ENCODE results near the gene GRK3.
"Not testable (repeated sequence)": the region's sequence is repeated elsewhere in the genome, so short reads cannot be mapped to it uniquely, and the experiment has no call there.

The GRK3 gene

DNA sequence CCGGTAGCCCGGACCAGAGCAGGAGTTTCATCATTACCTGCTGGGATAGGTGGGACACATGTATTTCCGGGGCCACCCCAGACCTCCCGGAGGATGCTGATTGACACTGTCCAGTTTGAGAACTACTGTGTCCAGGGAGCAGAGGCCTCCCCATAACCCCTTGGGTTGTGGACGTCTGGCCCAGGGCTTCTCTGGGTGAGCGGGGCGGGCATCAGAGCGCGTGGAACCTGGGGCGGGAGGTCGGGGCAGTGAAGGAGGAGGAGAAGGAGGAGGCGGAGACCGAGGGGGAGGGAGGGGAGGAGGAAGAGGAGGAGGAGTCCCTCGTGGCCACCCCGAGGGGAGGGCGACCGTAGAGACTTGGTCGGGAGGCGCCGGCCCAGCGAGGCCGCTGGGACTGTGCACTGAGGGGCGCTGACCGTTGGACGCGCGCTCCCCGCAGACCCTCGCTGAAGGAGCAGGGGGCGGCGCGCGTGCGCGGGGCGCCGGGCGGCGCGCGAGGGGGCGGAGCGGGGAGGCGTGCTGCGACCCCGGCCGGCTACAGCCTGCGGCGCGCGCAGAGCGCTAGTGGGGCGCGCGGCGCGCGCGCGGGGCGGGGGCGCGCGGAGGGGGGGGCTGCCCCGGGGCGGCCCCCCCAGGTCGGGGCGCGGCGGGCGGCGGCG lies at the start of gene GRK3:
TSS of gene GRK3 (plus strand) at position 356 of the 659 bp plus-strand sequence. CDS start 366 bp downstream, outside the sequence.
- peak; percentile 1 to 25 for DNase-seq (ENCODE audit: low read depth in 2 of 2)

- no peak for DNase-seq (ENCODE audit: low read depth in 2 of 2)
These were observed 46.3 kb upstream of the GRK3 start for GRCh38 chr22:25518000-25518663.

DNA sequence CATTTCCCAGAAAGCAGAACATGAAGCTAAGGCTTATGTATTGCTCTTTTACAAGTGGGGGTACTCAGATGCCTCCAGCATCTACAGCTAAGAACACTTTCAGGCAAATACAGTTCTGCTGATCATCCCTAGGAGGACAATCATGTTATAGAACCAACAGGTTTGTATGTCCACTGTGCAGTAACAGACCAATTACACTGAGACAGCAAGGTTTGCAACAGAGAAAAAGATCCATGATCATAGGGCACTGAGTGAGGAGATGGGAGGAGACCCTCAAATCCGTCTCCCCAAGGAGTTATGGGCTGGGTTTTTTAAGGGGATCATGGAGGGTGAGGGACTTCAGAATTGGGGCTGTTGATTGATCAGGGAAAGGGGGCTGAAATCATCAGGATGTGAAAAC lies 39.1 kb upstream of the GRK3 start:
- DNase-seq (ENCODE audit: low read depth in 2 of 2): no peak

- not testable (repeated sequence) for DNase-seq (ENCODE audit: low read depth in 2 of 2)
These were observed 38.5 kb upstream of the GRK3 start for GRCh38 chr22:25525804-25526584.

GRCh38 chr22:25527016-25527415 lies 37.5 kb upstream of the GRK3 start:
- DNase-seq (ENCODE audit: low read depth in 2 of 2): not testable (repeated sequence)

DNA sequence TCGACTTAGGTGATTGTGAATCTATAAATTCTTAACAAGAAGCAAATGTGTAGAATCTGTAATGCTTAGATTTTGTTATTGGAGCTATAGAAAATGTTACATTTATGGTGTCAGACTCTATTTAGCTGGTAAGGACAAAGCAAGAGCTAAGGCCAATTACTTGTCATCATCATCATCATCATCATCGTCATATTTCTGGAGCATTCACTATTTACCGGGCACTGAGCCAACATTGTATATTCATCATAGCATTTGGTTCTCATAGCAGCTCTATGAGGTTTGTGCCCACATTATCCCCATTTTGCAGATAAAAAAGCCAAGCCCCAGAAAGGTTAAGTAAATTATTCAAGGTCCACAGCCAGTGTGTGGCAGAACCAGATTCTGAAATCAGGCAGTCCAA lies 36.4 kb upstream of the GRK3 start:
- DNase-seq (ENCODE audit: low read depth in 2 of 2): not testable (repeated sequence)

DNA sequence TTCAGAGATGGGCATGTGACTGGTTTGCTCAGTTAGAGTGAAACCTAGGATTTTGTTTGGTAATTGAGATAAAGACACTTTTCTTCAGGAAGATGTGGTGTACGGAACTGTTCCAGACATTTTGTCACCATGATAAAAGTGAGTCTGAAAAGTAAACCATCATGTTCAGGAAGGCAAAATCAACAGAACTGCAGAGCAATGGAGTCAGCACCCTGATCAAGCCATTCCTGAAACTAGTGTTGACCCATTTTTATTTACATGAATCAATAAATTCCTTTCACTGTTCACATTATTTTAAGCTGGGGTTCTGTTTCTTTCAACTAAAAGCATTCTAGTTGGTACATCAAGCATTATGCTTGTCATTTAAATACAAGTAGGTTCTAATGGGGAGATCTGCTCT lies 35.4 kb upstream of the GRK3 start:
- DNase-seq (ENCODE audit: low read depth in 2 of 2): not testable (repeated sequence)

DNA sequence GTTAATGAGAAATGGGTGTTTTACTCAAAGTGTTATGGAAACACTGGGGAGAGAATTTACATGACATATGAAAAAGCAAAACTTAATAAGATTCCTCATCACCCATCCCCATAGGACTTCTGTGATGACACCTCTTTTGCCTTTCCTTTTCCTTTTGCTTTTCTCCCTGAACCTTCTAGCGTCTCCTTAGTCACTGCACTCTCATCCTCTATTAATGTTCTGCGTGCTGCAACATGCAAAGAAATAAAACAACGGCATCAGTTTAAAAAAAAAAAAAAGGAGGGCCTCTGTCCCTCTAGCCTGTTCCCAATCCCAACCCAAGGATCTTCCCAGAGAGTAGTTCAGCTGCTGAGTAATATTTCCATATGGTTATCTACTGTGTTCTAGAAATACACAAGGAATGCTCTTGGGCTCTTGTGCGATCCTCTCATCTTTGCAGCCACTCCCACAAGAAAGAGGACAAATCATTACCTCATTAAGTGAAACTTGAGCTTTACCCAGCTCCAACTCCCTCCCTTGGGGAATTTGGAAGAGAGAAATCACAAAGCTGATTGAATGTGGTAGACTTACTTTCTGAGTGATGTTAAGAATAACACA lies 34.8 kb upstream of the GRK3 start:
- not testable (repeated sequence) for DNase-seq (ENCODE audit: low read depth in 2 of 2)

DNA sequence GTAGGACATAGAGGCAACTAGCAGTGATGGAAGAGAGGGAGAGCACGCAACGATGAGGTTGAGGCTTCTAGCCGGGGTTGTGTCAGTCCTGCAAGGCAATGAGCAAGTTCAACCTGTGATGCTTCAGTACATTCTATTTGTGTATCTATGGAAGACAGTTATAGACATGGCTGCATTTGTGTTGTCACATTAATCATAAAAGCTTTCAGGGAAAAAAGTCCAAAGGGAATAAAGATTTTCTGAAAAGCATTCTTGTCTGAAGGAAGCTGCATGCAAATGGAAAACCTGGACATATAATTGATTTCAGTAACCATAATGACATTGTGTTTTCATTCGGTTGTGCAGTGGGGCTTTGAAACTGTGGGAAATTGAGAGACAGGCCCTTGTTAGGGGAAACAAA lies 32.8 kb upstream of the GRK3 start:
- not testable (repeated sequence) for DNase-seq (ENCODE audit: low read depth in 2 of 2)

GRCh38 chr22:25534724-25535123 lies 29.8 kb upstream of the GRK3 start:
- no peak for DNase-seq (ENCODE audit: low read depth in 2 of 2)

GRCh38 chr22:25536589-25536988 lies 27.9 kb upstream of the GRK3 start:
- no peak for DNase-seq (ENCODE audit: low read depth in 2 of 2)

GRCh38 chr22:25540166-25540907 lies 24.1 kb upstream of the GRK3 start:
- DNase-seq (ENCODE audit: low read depth in 2 of 2): no peak

DNA sequence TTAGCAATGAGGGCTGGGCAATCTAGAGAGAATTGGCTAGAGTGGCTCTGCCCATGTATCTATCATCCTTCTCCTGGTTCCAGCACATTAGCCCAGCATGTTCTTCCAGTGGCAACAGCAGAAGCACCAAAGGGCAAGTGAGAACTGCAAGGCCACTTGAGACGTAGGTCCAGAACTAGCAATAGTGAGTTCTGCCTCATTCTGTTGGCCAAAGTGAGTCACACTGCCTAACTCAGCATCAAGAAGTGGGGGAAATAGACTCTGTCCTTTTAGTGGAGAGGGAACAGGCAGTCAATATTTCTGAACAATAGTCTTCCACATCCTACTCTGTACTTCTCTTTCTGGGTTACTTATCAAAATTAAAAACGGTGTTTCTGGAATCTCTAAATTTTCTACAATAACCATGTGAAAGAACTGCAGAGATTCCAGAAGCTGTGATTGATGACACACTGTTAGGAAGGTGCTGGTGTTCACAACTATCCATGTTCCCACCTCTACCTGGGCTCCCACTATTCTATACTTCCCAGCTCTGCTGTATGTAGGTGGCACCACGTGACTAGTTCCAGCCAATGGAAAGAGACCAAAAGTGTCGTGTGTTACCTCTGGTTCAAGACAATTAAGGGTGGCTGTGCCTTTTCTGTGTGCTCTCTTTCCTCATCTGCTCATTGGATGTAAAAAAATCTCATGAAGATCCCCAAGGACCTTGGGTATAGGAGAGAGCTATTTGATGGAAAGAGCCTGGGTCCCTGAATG lies 23.4 kb upstream of the GRK3 start:
- no peak for DNase-seq (ENCODE audit: low read depth in 2 of 2)

- DNase-seq (ENCODE audit: low read depth in 2 of 2): no peak
These were observed 22.3 kb upstream of the GRK3 start for GRCh38 chr22:25542191-25542590.

DNA sequence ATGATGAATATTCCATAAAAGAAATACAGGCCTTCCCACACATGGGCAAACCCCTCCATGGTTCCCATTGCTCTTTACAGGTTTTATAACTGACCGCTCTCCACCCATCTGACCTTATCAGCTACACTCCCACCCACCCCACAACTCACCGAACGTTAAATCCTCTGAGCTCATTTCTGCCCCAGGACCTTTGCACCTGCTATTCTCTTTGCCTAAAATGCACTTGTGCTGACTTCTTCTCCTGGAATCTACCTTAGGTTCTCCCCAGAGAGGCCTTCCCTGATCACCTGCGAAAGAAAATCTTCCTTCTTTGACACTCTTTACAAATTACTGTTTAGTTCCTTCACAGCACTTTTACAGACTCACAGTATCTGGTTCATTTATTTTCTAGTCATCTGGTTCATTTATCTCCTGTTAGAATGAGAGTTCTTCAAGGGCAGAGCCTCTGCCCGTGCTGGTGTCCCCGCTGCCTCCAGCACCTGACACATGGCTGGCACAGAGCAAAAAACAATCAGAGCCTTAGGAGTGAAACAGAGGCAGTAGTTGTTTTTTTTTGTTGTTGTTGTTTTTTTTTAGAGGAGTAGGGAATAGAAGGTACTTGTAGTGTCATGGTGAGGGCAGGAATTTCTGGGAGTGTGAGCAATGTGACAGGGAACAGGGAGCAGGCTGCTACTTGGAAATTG lies 21.6 kb upstream of the GRK3 start:
- DNase-seq (ENCODE audit: low read depth in 2 of 2): no peak

DNA sequence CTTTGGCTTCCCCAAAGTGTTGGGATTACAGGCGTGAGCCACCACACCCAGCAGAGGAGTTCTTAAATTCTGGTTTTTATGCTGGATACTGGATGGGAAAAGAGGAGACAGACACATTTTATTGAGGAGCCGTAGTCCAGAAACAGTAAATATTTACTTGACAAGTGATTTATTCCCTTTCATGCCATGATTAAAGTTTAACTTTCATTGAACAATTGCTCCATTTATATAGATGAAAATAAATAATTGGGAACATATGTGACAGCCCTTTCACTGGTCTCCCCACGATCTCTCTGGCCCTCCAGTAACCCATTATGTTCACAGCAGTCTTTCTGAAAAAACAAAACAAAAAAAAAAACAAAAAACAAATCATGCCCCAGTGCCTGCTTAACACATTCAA lies 19.3 kb upstream of the GRK3 start:
- DNase-seq (ENCODE audit: low read depth in 2 of 2): no peak

DNA sequence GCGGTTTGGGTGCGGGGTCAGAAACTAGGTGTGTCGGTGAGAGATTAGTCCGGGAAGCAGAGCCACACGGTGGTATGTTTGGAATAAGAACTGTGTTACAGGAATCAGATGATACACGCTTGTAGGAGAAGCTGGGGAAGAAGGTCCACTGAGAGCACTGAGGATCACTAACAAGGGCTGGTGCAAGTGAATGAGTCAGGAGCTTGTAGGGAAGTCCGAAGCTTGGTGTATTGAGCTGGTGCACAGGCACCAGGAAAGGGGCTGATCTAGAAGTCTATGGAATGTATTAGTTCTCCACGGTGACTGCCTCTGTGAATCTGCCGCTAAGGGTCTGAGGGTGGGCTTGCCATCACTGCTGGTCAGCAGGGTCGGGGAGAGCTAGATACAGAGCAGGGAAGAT lies 18.8 kb upstream of the GRK3 start:
- DNase-seq (ENCODE audit: low read depth in 2 of 2): no peak

DNA sequence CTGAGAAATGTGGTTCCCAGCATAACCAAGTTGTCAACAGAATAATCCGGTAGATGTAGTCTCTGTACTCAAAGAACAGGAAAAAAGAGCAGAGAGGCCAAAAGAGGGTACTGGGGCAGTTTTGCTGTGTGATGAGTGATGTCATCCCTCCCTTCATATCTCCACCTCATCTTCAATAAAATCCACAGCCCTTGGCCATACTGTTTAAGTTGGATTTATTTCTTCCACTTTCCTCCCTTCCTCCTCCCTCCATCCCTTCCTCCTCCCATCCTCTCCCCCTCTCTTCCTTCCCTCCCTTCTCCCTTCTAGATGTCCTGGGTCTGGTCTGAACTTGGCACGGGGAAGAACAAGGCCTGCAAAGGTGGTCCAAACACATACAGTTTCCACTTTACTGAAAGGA lies 18.2 kb upstream of the GRK3 start:
- DNase-seq (ENCODE audit: low read depth in 2 of 2): no peak

- DNase-seq (ENCODE audit: low read depth in 2 of 2): no peak
These were observed 17.7 kb upstream of the GRK3 start for GRCh38 chr22:25546751-25547150.

- DNase-seq (ENCODE audit: low read depth in 2 of 2): no peak
These were observed 15.5 kb upstream of the GRK3 start for GRCh38 chr22:25548866-25549464.

Data from stimulated activated CD8-positive, alpha-beta memory T cell treated with anti-CD3 and anti-CD28 coated beads, Interleukin-7, amount 100 ng/mL, for 1 hour (primary cell).